ENCODE data around the gene ECHS1. TPM values are rescaled to one million over a fixed set of nuclear protein-coding genes. Genes with fewer than 3 reads are reported as not detected.
A peak's percentile ranks its signal among the peaks of the same experiment; 100 is the strongest.

Gene ECHS1
- total and polyA plus RNA-seq, 9 of the 15 experiments (the other 6 are each of a cell fraction or from before 2014, with no cell fraction given), result 16.6 to 100 (median 68.1) TPM

DNA sequence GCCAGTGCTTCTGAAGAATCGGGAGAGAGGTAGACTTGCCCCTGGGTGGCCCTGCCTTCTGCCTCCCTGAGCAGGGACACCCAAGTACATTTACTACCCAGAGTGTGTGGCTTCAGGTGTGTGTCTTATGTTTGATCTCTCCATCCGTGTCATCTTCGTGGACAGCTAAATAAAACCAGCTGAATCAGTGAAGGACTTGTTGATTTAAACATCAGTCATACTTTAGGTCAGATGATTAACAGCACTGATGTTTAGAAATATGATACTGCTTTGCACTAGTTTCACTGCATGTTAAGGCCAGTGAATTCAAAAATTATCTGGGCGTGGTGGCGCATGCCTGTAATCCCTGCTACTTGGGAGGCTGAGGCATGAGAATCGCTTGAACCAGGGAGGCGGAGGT is 24.8 kb upstream of the ECHS1 start (continued):
- TF ChIP-seq, protein P1, sequence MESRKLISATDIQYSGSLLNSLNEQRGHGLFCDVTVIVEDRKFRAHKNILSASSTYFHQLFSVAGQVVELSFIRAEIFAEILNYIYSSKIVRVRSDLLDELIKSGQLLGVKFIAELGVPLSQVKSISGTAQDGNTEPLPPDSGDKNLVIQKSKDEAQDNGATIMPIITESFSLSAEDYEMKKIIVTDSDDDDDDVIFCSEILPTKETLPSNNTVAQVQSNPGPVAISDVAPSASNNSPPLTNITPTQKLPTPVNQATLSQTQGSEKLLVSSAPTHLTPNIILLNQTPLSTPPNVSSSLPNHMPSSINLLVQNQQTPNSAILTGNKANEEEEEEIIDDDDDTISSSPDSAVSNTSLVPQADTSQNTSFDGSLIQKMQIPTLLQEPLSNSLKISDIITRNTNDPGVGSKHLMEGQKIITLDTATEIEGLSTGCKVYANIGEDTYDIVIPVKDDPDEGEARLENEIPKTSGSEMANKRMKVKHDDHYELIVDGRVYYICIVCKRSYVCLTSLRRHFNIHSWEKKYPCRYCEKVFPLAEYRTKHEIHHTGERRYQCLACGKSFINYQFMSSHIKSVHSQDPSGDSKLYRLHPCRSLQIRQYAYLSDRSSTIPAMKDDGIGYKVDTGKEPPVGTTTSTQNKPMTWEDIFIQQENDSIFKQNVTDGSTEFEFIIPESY (CRISPR knock-in tag; IDR thresholded peaks at IDR 0.05), result no peak
- TF ChIP-seq TCF7L2 (IDR thresholded peaks at IDR 0.05; ENCODE audit: low read depth, low read length) (no peak), BMI1 (IDR thresholded peaks at IDR 0.05; ENCODE audit: low read length) (no peak), ZNF124 (CRISPR knock-in tag; IDR thresholded peaks at IDR 0.05) (no peak), ZNF133 (CRISPR knock-in tag; IDR thresholded peaks at IDR 0.05) (no peak)

DNA sequence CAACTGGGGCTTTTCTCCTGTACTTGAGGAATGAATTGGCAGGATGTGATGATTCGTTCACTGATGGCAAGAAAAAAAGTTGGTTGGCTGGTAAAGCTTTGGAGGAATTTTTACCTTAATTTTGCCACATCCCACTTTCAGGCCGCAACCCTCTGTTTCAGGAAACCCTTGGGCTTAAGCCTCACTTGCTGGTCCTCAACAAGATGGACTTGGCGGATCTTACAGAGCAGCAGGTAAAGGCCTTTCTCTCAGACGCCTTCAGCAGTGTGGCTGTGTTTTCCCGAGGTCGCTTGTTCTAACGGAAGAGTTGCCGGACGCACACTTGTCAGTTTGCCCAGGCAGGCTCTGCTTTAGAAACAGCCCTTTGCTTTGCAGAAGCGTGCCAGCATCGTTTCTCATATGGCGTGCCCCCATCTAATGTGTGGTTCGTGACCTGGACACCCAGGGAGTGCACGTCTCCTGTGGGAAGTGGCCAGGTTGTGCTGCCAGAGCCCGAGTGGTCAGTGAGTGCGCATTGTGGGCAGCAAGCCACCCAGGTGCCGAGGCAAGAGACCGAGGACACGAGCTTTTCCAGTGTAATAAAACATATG is 23.0 kb upstream of the ECHS1 start:
- intact Hi-C loops (cut with micrococcal nuclease), result loop anchor here (10.0 kb wide), 1 partner anchor 71 kb away; no protein-coding TSS in a partner anchor
- H3K4me2 ChIP-seq (ENCODE audit: insufficient read depth, low read length), result peak overlapping the region; percentile 87; the same call in 1 of the 2 replicates
- CTCF ChIA-PET (ENCODE audit: low intra/inter-chr PET ratio), result no interaction called here
- TF ChIP-seq ZNF583 (CRISPR knock-in tag; IDR thresholded peaks at IDR 0.05), result no peak
- no peak for TF ChIP-seq FUS (optimal IDR thresholded peaks at IDR 0.05; ENCODE audit: low read depth, low read length)
- no peak for TF ChIP-seq KDM5B (IDR thresholded peaks at IDR 0.05; ENCODE audit: insufficient replicate concordance, low read depth, low read length)
- TF ChIP-seq SMARCB1 (IDR thresholded peaks at IDR 0.05; ENCODE audit: insufficient read length, low read depth), result no peak
- TF ChIP-seq, protein P2, sequence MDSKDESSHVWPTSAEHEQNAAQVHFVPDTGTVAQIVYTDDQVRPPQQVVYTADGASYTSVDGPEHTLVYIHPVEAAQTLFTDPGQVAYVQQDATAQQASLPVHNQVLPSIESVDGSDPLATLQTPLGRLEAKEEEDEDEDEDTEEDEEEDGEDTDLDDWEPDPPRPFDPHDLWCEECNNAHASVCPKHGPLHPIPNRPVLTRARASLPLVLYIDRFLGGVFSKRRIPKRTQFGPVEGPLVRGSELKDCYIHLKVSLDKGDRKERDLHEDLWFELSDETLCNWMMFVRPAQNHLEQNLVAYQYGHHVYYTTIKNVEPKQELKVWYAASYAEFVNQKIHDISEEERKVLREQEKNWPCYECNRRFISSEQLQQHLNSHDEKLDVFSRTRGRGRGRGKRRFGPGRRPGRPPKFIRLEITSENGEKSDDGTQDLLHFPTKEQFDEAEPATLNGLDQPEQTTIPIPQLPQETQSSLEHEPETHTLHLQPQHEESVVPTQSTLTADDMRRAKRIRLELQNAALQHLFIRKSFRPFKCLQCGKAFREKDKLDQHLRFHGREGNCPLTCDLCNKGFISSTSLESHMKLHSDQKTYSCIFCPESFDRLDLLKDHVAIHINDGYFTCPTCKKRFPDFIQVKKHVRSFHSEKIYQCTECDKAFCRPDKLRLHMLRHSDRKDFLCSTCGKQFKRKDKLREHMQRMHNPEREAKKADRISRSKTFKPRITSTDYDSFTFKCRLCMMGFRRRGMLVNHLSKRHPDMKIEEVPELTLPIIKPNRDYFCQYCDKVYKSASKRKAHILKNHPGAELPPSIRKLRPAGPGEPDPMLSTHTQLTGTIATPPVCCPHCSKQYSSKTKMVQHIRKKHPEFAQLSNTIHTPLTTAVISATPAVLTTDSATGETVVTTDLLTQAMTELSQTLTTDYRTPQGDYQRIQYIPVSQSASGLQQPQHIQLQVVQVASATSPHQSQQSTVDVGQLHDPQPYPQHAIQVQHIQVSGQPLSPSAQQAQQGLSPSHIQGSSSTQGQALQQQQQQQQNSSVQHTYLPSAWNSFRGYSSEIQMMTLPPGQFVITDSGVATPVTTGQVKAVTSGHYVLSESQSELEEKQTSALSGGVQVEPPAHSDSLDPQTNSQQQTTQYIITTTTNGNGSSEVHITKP (IDR thresholded peaks at IDR 0.05; ENCODE audit: partially characterized antibody), result no peak
- TF ChIP-seq, protein P3, sequence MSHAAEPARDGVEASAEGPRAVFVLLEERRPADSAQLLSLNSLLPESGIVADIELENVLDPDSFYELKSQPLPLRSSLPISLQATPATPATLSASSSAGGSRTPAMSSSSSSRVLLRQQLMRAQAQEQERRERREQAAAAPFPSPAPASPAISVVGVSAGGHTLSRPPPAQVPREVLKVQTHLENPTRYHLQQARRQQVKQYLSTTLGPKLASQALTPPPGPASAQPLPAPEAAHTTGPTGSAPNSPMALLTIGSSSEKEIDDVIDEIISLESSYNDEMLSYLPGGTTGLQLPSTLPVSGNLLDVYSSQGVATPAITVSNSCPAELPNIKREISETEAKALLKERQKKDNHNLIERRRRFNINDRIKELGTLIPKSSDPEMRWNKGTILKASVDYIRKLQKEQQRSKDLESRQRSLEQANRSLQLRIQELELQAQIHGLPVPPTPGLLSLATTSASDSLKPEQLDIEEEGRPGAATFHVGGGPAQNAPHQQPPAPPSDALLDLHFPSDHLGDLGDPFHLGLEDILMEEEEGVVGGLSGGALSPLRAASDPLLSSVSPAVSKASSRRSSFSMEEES (CRISPR knock-in tag; IDR thresholded peaks at IDR 0.05), result no peak
- no peak for TF ChIP-seq TOE1 (IDR thresholded peaks at IDR 0.05; ENCODE audit: borderline replicate concordance)
- no peak for TF ChIP-seq TOE1 (CRISPR knock-in tag; IDR thresholded peaks at IDR 0.05; ENCODE audit: borderline replicate concordance, low read depth)

More for the DNA sequence above, 23.0 kb upstream of the ECHS1 start:
- Histone ChIP-seq H3K79me2 (ENCODE audit: control insufficient read depth, insufficient read depth, low read length) (peaks cover 20% of the 10 kb centered on the region), H3K9ac (ENCODE audit: insufficient read depth in 1 of 2, low read depth in 2 of 2, low read length in 2 of 2) (peak overlapping the region; percentile 37 to 99; a peak in 3 of 4 replicates), H3K9me3 (replicated peaks; ENCODE audit: control insufficient read depth, insufficient read depth, low read depth, low read length) (no peaks in the 10 kb centered on the region), H3K9me1 (ENCODE audit: control insufficient read depth, insufficient read depth, low read length) (no peaks in the 10 kb centered on the region), H3K4me3 (no peak overlapping the region), H2AFZ (ENCODE audit: low read depth, low read length) (no peak overlapping the region; the same call in 1 of the 2 replicates), H3K27me3 (ENCODE audit: control insufficient read depth in 2 of 2, insufficient read depth in 2 of 2, low read length in 2 of 2) (no peaks in the 10 kb centered on the region), H3K36me3 (ENCODE audit: control insufficient read depth, insufficient read depth, low read length) (peaks cover 31% of the 10 kb centered on the region; the same call in 1 of the 3 replicates), H3K27ac (ENCODE audit: extremely low read depth, low read depth, low read length) (no peak overlapping the region), H4K20me1 (replicated peaks; ENCODE audit: control insufficient read depth, insufficient read depth, low read length) (no peaks in the 10 kb centered on the region), H3K4me1 (replicated peaks in 1 of 2; ENCODE audit: control insufficient read depth in 2 of 2, insufficient read depth in 2 of 2, low read length in 2 of 2) (peaks cover 6 to 46% of the 10 kb centered on the region in 2 experiments; a peak in 4 of 5 replicates)
- ATAC-seq (no peak), DNase-seq (ENCODE audit: extremely low read depth in 1 of 4, low spot score in 3 of 4) (no peak), FAIRE-seq (no peak)
- in situ Hi-C loops (cut with MboI), result no loop called here
- POLR2A ChIA-PET, result interaction anchor here (0.6 kb wide), 1 partner anchor 346 kb away, joined by 4 read pairs; no protein-coding TSS in a partner anchor
- 97% methylated on average over 15 of the region's 19 CpGs for WGBS (ENCODE audit: insufficient coverage, low coverage, missing lambda C conversion rate)
- BruUV-seq (replicated peaks), result no TSS peak
